Measurements from ENCODE around the gene KLF17. TPM values are rescaled to one million over a fixed set of nuclear protein-coding genes. Genes with fewer than 3 reads are reported as not detected.

Gene KLF17
- total and polyA plus RNA-seq, 2 experiments from 2014 or later: not detected

DNA sequence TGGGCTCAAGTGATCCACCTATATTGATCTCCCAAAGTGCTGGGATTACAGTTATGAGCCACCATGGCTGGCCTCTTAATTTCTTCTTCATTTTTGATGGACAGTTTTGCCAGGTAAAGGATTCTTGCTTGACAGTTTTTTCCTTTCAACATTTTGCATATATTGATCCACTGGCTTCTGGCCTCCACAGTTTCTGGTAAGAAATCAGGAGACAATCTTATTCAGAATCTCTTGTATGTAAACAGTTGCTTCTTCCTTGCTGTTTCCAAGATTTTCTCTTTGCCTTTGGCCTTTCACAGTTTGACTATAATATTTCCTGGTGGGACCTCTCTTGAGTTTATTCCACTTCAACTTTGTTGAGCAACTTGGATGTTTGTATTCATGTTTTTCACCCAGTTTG, 42.9 kb downstream of the KLF17 start:
- H3K4me3 Mint-ChIP-seq: no peak overlapping the region
- H3K27me3 ChIP-seq (ENCODE audit: insufficient read depth): no peaks in the 10 kb centered on the region
- peaks cover 3% of the 10 kb centered on the region for H3K27me3 Mint-ChIP-seq (ENCODE audit: insufficient read depth, low read depth, poor library complexity)
- no peaks in the 10 kb centered on the region for H3K36me3 ChIP-seq (ENCODE audit: insufficient read depth)
- H3F3A ChIP-seq (replicated peaks; ENCODE audit: low read depth): no peaks in the 10 kb centered on the region
- peaks cover 12% of the 10 kb centered on the region; the same call in 1 of the 3 replicates for H3K9me3 Mint-ChIP-seq
- H3K4me3 ChIP-seq: no peak overlapping the region
- ATAC-seq (no peak), DNase-seq (ENCODE audit: low spot score) (no peak)
- H3K4me2 ChIP-seq: no peak overlapping the region
- H3K27ac ChIP-seq (ENCODE audit: low read depth): no peak overlapping the region
- no peaks in the 10 kb centered on the region for H3K4me1 Mint-ChIP-seq
- H2AFZ ChIP-seq: no peak overlapping the region
- no peak overlapping the region for H3K27ac Mint-ChIP-seq
- no peaks in the 10 kb centered on the region for H4K20me1 ChIP-seq (replicated peaks; ENCODE audit: insufficient read depth)
- TF ChIP-seq ZNF114 (CRISPR knock-in tag; IDR thresholded peaks at IDR 0.05) (no peak), STAT1 (IDR thresholded peaks at IDR 0.05; ENCODE audit: unreplicated experiment) (no peak), CREB1 (CRISPR knock-in tag; IDR thresholded peaks at IDR 0.05; ENCODE audit: low read depth) (no peak), NANOG (IDR thresholded peaks at IDR 0.05; ENCODE audit: borderline replicate concordance) (no peak), POLR2AphosphoS5 (IDR thresholded peaks at IDR 0.05; ENCODE audit: low read depth) (no peak), ZNF331 (CRISPR knock-in tag; IDR thresholded peaks at IDR 0.05; ENCODE audit: low read depth) (no peak)
- TF ChIP-seq, protein P1, sequence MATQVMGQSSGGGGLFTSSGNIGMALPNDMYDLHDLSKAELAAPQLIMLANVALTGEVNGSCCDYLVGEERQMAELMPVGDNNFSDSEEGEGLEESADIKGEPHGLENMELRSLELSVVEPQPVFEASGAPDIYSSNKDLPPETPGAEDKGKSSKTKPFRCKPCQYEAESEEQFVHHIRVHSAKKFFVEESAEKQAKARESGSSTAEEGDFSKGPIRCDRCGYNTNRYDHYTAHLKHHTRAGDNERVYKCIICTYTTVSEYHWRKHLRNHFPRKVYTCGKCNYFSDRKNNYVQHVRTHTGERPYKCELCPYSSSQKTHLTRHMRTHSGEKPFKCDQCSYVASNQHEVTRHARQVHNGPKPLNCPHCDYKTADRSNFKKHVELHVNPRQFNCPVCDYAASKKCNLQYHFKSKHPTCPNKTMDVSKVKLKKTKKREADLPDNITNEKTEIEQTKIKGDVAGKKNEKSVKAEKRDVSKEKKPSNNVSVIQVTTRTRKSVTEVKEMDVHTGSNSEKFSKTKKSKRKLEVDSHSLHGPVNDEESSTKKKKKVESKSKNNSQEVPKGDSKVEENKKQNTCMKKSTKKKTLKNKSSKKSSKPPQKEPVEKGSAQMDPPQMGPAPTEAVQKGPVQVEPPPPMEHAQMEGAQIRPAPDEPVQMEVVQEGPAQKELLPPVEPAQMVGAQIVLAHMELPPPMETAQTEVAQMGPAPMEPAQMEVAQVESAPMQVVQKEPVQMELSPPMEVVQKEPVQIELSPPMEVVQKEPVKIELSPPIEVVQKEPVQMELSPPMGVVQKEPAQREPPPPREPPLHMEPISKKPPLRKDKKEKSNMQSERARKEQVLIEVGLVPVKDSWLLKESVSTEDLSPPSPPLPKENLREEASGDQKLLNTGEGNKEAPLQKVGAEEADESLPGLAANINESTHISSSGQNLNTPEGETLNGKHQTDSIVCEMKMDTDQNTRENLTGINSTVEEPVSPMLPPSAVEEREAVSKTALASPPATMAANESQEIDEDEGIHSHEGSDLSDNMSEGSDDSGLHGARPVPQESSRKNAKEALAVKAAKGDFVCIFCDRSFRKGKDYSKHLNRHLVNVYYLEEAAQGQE (IDR thresholded peaks at IDR 0.05; ENCODE audit: unreplicated experiment): no peak
- TF ChIP-seq, protein P2, sequence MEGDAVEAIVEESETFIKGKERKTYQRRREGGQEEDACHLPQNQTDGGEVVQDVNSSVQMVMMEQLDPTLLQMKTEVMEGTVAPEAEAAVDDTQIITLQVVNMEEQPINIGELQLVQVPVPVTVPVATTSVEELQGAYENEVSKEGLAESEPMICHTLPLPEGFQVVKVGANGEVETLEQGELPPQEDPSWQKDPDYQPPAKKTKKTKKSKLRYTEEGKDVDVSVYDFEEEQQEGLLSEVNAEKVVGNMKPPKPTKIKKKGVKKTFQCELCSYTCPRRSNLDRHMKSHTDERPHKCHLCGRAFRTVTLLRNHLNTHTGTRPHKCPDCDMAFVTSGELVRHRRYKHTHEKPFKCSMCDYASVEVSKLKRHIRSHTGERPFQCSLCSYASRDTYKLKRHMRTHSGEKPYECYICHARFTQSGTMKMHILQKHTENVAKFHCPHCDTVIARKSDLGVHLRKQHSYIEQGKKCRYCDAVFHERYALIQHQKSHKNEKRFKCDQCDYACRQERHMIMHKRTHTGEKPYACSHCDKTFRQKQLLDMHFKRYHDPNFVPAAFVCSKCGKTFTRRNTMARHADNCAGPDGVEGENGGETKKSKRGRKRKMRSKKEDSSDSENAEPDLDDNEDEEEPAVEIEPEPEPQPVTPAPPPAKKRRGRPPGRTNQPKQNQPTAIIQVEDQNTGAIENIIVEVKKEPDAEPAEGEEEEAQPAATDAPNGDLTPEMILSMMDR (conservative IDR thresholded peaks at IDR 0.05; ENCODE audit: low read depth in 2 of 2): no peak
- TF ChIP-seq, protein P3, sequence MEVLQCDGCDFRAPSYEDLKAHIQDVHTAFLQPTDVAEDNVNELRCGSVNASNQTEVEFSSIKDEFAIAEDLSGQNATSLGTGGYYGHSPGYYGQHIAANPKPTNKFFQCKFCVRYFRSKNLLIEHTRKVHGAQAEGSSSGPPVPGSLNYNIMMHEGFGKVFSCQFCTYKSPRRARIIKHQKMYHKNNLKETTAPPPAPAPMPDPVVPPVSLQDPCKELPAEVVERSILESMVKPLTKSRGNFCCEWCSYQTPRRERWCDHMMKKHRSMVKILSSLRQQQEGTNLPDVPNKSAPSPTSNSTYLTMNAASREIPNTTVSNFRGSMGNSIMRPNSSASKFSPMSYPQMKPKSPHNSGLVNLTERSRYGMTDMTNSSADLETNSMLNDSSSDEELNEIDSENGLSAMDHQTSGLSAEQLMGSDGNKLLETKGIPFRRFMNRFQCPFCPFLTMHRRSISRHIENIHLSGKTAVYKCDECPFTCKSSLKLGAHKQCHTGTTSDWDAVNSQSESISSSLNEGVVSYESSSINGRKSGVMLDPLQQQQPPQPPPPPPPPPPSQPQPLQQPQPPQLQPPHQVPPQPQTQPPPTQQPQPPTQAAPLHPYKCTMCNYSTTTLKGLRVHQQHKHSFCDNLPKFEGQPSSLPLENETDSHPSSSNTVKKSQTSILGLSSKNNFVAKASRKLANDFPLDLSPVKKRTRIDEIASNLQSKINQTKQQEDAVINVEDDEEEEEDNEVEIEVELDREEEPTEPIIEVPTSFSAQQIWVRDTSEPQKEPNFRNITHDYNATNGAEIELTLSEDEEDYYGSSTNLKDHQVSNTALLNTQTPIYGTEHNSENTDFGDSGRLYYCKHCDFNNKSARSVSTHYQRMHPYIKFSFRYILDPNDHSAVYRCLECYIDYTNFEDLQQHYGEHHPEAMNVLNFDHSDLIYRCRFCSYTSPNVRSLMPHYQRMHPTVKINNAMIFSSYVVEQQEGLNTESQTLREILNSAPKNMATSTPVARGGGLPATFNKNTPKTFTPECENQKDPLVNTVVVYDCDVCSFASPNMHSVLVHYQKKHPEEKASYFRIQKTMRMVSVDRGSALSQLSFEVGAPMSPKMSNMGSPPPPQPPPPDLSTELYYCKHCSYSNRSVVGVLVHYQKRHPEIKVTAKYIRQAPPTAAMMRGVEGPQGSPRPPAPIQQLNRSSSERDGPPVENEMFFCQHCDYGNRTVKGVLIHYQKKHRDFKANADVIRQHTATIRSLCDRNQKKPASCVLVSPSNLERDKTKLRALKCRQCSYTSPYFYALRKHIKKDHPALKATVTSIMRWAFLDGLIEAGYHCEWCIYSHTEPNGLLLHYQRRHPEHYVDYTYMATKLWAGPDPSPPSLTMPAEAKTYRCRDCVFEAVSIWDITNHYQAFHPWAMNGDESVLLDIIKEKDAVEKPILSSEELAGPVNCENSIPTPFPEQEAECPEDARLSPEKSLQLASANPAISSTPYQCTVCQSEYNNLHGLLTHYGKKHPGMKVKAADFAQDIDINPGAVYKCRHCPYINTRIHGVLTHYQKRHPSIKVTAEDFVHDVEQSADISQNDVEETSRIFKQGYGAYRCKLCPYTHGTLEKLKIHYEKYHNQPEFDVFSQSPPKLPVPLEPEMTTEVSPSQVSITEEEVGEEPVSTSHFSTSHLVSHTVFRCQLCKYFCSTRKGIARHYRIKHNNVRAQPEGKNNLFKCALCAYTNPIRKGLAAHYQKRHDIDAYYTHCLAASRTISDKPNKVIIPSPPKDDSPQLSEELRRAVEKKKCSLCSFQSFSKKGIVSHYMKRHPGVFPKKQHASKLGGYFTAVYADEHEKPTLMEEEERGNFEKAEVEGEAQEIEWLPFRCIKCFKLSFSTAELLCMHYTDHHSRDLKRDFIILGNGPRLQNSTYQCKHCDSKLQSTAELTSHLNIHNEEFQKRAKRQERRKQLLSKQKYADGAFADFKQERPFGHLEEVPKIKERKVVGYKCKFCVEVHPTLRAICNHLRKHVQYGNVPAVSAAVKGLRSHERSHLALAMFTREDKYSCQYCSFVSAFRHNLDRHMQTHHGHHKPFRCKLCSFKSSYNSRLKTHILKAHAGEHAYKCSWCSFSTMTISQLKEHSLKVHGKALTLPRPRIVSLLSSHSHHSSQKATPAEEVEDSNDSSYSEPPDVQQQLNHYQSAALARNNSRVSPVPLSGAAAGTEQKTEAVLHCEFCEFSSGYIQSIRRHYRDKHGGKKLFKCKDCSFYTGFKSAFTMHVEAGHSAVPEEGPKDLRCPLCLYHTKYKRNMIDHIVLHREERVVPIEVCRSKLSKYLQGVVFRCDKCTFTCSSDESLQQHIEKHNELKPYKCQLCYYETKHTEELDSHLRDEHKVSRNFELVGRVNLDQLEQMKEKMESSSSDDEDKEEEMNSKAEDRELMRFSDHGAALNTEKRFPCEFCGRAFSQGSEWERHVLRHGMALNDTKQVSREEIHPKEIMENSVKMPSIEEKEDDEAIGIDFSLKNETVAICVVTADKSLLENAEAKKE (CRISPR knock-in tag; IDR thresholded peaks at IDR 0.05): no peak
- TF ChIP-seq, protein P4, sequence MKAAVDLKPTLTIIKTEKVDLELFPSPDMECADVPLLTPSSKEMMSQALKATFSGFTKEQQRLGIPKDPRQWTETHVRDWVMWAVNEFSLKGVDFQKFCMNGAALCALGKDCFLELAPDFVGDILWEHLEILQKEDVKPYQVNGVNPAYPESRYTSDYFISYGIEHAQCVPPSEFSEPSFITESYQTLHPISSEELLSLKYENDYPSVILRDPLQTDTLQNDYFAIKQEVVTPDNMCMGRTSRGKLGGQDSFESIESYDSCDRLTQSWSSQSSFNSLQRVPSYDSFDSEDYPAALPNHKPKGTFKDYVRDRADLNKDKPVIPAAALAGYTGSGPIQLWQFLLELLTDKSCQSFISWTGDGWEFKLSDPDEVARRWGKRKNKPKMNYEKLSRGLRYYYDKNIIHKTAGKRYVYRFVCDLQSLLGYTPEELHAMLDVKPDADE (IDR thresholded peaks at IDR 0.05): no peak
- no peaks in the 10 kb centered on the region for H3K4me1 ChIP-seq (ENCODE audit: insufficient read depth)
- no peaks in the 10 kb centered on the region for H3K79me2 ChIP-seq (replicated peaks; ENCODE audit: insufficient read depth)
- no peaks in the 10 kb centered on the region for H3K36me3 Mint-ChIP-seq (ENCODE audit: low read depth)
- H3K9me2 ChIP-seq (ENCODE audit: insufficient read depth): no peaks in the 10 kb centered on the region

Data from GM23338 (cell line).